Measurements from ENCODE around the gene ARMH4.
A peak's percentile ranks its signal among the peaks of the same experiment; 100 is the strongest.
"Not testable (repeated sequence)": the region's sequence is repeated elsewhere in the genome, so short reads cannot be mapped to it uniquely, and the experiment has no call there.

Gene ARMH4

GRCh38 chr14:58145936-58146335 lies 6.1 kb downstream of the ARMH4 start:
- no peak for DNase-seq

GRCh38 chr14:58143106-58143505 lies 8.9 kb downstream of the ARMH4 start:
- no peak for DNase-seq

GRCh38 chr14:58141893-58142292 lies 10.1 kb downstream of the ARMH4 start:
- DNase-seq = no peak

- no peak for DNase-seq
These were observed 13.1 kb downstream of the ARMH4 start for GRCh38 chr14:58138714-58139482.

GRCh38 chr14:58138031-58138713 lies 13.8 kb downstream of the ARMH4 start:
- no peak for DNase-seq

- no peak for DNase-seq
These were observed 18.3 kb downstream of the ARMH4 start for GRCh38 chr14:58133739-58134138.

GRCh38 chr14:58131386-58131785 lies 20.6 kb downstream of the ARMH4 start:
- no peak for DNase-seq

GRCh38 chr14:58130116-58130782 lies 21.8 kb downstream of the ARMH4 start:
- no peak for DNase-seq

GRCh38 chr14:58129208-58129607 lies 22.8 kb downstream of the ARMH4 start:
- no peak for DNase-seq

- DNase-seq = no peak
These were observed 23.6 kb downstream of the ARMH4 start for GRCh38 chr14:58128416-58128815.

GRCh38 chr14:58122546-58122945 lies 29.5 kb downstream of the ARMH4 start:
- not testable (repeated sequence) for DNase-seq

- no peak for DNase-seq
These were observed 30.4 kb downstream of the ARMH4 start for GRCh38 chr14:58121530-58122186.

GRCh38 chr14:58119381-58119780 lies 32.6 kb downstream of the ARMH4 start:
- no peak for DNase-seq

GRCh38 chr14:58118097-58118815 lies 33.8 kb downstream of the ARMH4 start:
- no peak for DNase-seq

GRCh38 chr14:58109744-58110143 lies 42.3 kb downstream of the ARMH4 start:
- no peak for DNase-seq

GRCh38 chr14:58108717-58109116 lies 43.3 kb downstream of the ARMH4 start:
- DNase-seq = no peak

GRCh38 chr14:58107947-58108552 lies 44.0 kb downstream of the ARMH4 start:
- DNase-seq = peak in 1 of 2 donors; percentile 21

GRCh38 chr14:58107041-58107440 lies 45.0 kb downstream of the ARMH4 start:
- no peak for DNase-seq

GRCh38 chr14:58106446-58106845 lies 45.6 kb downstream of the ARMH4 start:
- no peak for DNase-seq

- DNase-seq = no peak
These were observed 47.2 kb downstream of the ARMH4 start for GRCh38 chr14:58104808-58105207.

GRCh38 chr14:58100735-58101368 lies 51.2 kb downstream of the ARMH4 start:
- no peak for DNase-seq

- DNase-seq = no peak
These were observed 52.3 kb downstream of the ARMH4 start for GRCh38 chr14:58099682-58100081.
